IMR-90 (cell line): ENCODE measurements around the gene TENM4. TPM values are rescaled to one million over a fixed set of nuclear protein-coding genes. Genes with fewer than 3 reads are reported as not detected.

Source experiments
- ATAC-seq: fragments of 200-7000 bp; cut with Tn5 transposase; 2 replicates; pipeline ENCODE4 v1.9.1; 2020; ENCODE audit warnings: low read depth, mild to moderate bottlenecking, moderate library complexity
- BruUV-seq: library from RNA; stranded (reverse); fragments of 400-500 nt; replicated peaks from 2 replicates; lab custom pipeline; 2021; lab: Mats Ljungman, UMichigan
- CTCF ChIA-PET: fragments of 300-600 bp; formaldehyde crosslinking; extraction: SDS; loops from one replicate; lab custom pipeline; 2021; ENCODE audit warnings: antibody characterized with exemption; lab: Yijun Ruan, JAX
- POLR2A ChIA-PET: fragments of 300-600 bp; sonication (Branson Sonifier 250); formaldehyde crosslinking; loops from one replicate; lab custom pipeline; 2022; ENCODE audit warnings: antibody characterized with exemption; ENCODE audit not compliant: unreplicated experiment; lab: Charles Lee
- DNase-seq: peaks from one replicate; pipeline ENCODE4 v3.0.0; 2013
- H2AFZ ChIP-seq: replicated peaks from 2 replicates; pipeline ENCODE3; 2013; ENCODE audit warnings: low read length, mild to moderate bottlenecking; ENCODE audit not compliant: poor library complexity
- H2AK5ac ChIP-seq: 2 replicates; pipeline ENCODE4 v1.6.1; 2013; ENCODE audit warnings: low read depth, low read length, inconsistent platforms
- H2AK9ac ChIP-seq: replicated peaks from 2 replicates; pipeline ENCODE3; 2013; ENCODE audit warnings: mild to moderate bottlenecking, low read depth, low read length, moderate library complexity; ENCODE audit not compliant: poor library complexity
- H2BK120ac ChIP-seq: 2 replicates; pipeline ENCODE4 v1.6.1; 2013; ENCODE audit warnings: low read depth, low read length, inconsistent platforms
- H2BK15ac ChIP-seq: 3 replicates; pipeline ENCODE4 v1.6.1; 2013; ENCODE audit warnings: low read depth, low read length, inconsistent platforms
- H2BK20ac ChIP-seq: 2 replicates; pipeline ENCODE4 v1.6.1; 2013; ENCODE audit warnings: low read depth, mild to moderate bottlenecking, inconsistent platforms, low read length, moderate library complexity
- H2BK5ac ChIP-seq: 2 replicates; pipeline ENCODE4 v1.6.1; 2013; ENCODE audit warnings: mild to moderate bottlenecking, low read depth, low read length, inconsistent platforms; ENCODE audit not compliant: poor library complexity, severe bottlenecking
- H3K14ac ChIP-seq: replicated peaks from 2 replicates; pipeline ENCODE4 v1.6.1; 2013; ENCODE audit warnings: low read depth, low read length, inconsistent platforms
- H3K18ac ChIP-seq: 2 replicates; pipeline ENCODE4 v1.6.1; 2013; ENCODE audit warnings: low read depth, low read length, control low read depth
- H3K23ac ChIP-seq: 2 replicates; pipeline ENCODE4 v1.6.1; 2013; ENCODE audit warnings: low read depth, low read length, inconsistent platforms
- H3K27ac ChIP-seq: 2 replicates; pipeline ENCODE4 v1.5.1; 2013; ENCODE audit warnings: mild to moderate bottlenecking, control low read depth, low read length; ENCODE audit not compliant: insufficient read depth
- H3K27me3 ChIP-seq: 2 replicates; pipeline ENCODE4 v1.6.1; 2013; ENCODE audit warnings: low read length; ENCODE audit not compliant: control insufficient read depth, insufficient read depth
- H3K36me3 ChIP-seq: 2 replicates; pipeline ENCODE4 v1.6.1; 2013; ENCODE audit warnings: low read length, mixed read lengths; ENCODE audit not compliant: control insufficient read depth, insufficient read depth
- H3K4ac ChIP-seq: 2 replicates; pipeline ENCODE4 v1.6.1; 2013; ENCODE audit warnings: low read depth, low read length, inconsistent platforms
- H3K4me1 ChIP-seq: 2 replicates; pipeline ENCODE4 v1.6.1; 2013; ENCODE audit warnings: low read length, mixed read lengths; ENCODE audit not compliant: control insufficient read depth, insufficient read depth
- H3K4me2 ChIP-seq: 2 replicates; pipeline ENCODE4 v1.6.1; 2013; ENCODE audit warnings: low read depth, mild to moderate bottlenecking, control low read depth, low read length, moderate library complexity
- H3K4me3 ChIP-seq: 2 replicates; pipeline ENCODE4 v1.5.1; 2013; ENCODE audit warnings: low read depth, mild to moderate bottlenecking, control low read depth, low read length, moderate library complexity; ENCODE audit not compliant: insufficient read depth
- H3K56ac ChIP-seq: 2 replicates; pipeline ENCODE4 v1.6.1; 2013; ENCODE audit warnings: low read length, inconsistent platforms; ENCODE audit not compliant: insufficient read depth; ENCODE audit errors: extremely low read depth
- H3K79me1 ChIP-seq, 2 experiments: 2 replicates each; pipeline ENCODE4 v1.6.1; 2013; ENCODE audit warnings: low read length in 2 of 2, inconsistent platforms in 1 of 2, low read depth in 1 of 2
- H3K9ac ChIP-seq: 2 replicates; pipeline ENCODE4 v1.6.1; 2013; ENCODE audit warnings: low read depth, low read length, control low read depth
- H3K9me1 ChIP-seq: 2 replicates; pipeline ENCODE4 v1.6.1; 2013; ENCODE audit warnings: low read length, inconsistent platforms; ENCODE audit not compliant: insufficient read depth
- H3K9me3 ChIP-seq: 2 replicates; pipeline ENCODE4 v1.6.1; 2013; ENCODE audit warnings: low read length; ENCODE audit not compliant: control insufficient read depth, insufficient read depth
- H4K20me1 ChIP-seq: 2 replicates; pipeline ENCODE4 v1.6.1; 2013; ENCODE audit warnings: low read length, inconsistent platforms; ENCODE audit not compliant: insufficient read depth
- H4K5ac ChIP-seq: 2 replicates; pipeline ENCODE4 v1.6.1; 2013; ENCODE audit warnings: mild to moderate bottlenecking, low read depth, low read length, control low read depth
- H4K8ac ChIP-seq, 2 experiments: 2 replicates each; pipeline ENCODE4 v1.6.1; 2013; ENCODE audit warnings: low read depth in 2 of 2, low read length in 2 of 2, control low read depth in 1 of 2, inconsistent platforms in 1 of 2
- H4K91ac ChIP-seq: 2 replicates; pipeline ENCODE4 v1.6.1; 2013; ENCODE audit warnings: low read depth, low read length, inconsistent platforms; ENCODE audit not compliant: insufficient read depth
- CEBPB ChIP-seq: IDR thresholded peaks from 2 replicates; pipeline ENCODE4 v1.6.1; 2012; ENCODE audit warnings: low read depth, low read length, improper control_type of control experiment
- ELK1 ChIP-seq: fragments of 150-350 bp; IDR thresholded peaks from 2 replicates; pipeline ENCODE4 v1.6.1; 2016; ENCODE audit warnings: low read depth, mild to moderate bottlenecking, low read length, moderate library complexity, borderline replicate concordance
- MAFK ChIP-seq: IDR thresholded peaks from 2 replicates; pipeline ENCODE4 v1.6.1; 2012; ENCODE audit warnings: low read depth, low read length, improper control_type of control experiment
- POLR2A ChIP-seq: IDR thresholded peaks from 2 replicates; pipeline ENCODE4 v1.6.1; 2012; ENCODE audit warnings: mild to moderate bottlenecking, low read depth, low read length
- RFX5 ChIP-seq: IDR thresholded peaks from 2 replicates; pipeline ENCODE4 v1.8.0; 2012; ENCODE audit warnings: low read depth, mild to moderate bottlenecking, low read length, moderate library complexity
- SMC3 ChIP-seq: fragments of 150-350 bp; IDR thresholded peaks from 2 replicates; pipeline ENCODE4 v1.6.1; 2016; ENCODE audit warnings: low read depth, mild to moderate bottlenecking, antibody characterized with exemption, low read length, moderate library complexity
- WGBS, 2 experiments: methylation state at CpG; one replicate each; pipeline versions ENCODE4 v1.1.5 to v1.1.7; 2013; ENCODE audit warnings: missing lambda C conversion rate in 2 of 2; ENCODE audit not compliant: insufficient read length in 1 of 2; ENCODE audit errors: extremely low coverage in 2 of 2; 5-methylcytosine and 5-hydroxymethylcytosine counted together
- dilution Hi-C: fragments of 300-500 bp; cut with HindIII; formaldehyde crosslinking; loops from one replicate; pipeline ENCODE4 v1.14.3; 2018; ENCODE audit warnings: low sequenced_read_pairs; ENCODE audit not compliant: unreplicated experiment
- in situ Hi-C: fragments of 300-500 bp; cut with MboI; formaldehyde crosslinking; loops from 3 replicates; pipeline ENCODE4 v1.14.3; 2019; ENCODE audit warnings: low sequenced_read_pairs, inconsistent platforms, mixed read lengths
- intact Hi-C: fragments of 100-400 bp; cut with micrococcal nuclease; formaldehyde crosslinking; loops from 2 replicates; pipeline ENCODE4 v1.10.0; 2022
- polyA plus RNA-seq, 3 experiments: library from polyadenylated mRNA; depleted of rRNA; stranded (reverse); fragments of >200 nt; gene quantifications; 2 replicates each; pipeline ENCODE4 v1.2.3, GENCODE V29; 2012; ENCODE audit warnings: low replicate concordance in 1 of 3
- total RNA-seq: library from RNA; depleted of rRNA; stranded (reverse); fragments of >200 nt; gene quantifications from 2 replicates; pipeline ENCODE4 v1.2.3, GENCODE V29; 2012

The TENM4 gene
- total and polyA plus RNA-seq, 2 of the 4 experiments (the other 2 are of a cell fraction), result 7.4 to 9.0 TPM

DNA sequence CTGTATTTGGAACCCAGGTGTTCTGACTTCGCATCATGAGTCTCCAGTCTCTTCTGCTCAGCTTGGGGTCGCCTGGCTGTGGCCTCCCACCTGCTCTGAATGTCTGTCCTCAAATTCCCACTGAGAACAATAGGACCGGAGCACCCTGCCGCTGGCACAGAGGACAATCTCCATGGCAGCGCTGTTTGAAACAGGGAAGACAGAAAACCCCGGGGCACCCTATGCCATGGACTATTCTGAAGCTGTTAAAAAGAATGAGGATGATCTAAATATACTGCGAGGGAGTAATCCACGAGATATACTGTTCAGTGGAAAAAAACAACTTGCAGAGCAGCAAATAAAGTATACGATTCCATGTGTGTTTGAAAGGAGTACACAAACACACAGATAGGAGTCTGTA lies 450.6 kb downstream of the TENM4 start:
- ATAC-seq (no peak), DNase-seq (no peak)
- Histone ChIP-seq H3K14ac (no peak overlapping the region), H2BK5ac (no peak overlapping the region), H2BK15ac (no peak overlapping the region), H3K9me1 (no peaks in the 10 kb centered on the region; the same call in 1 of the 2 replicates), H2AK5ac (no peak overlapping the region), H2AFZ (no peak overlapping the region), H4K20me1 (no peaks in the 10 kb centered on the region), H2AK9ac (no peak overlapping the region), H3K4me2 (no peak overlapping the region), H3K79me1 (no peaks in the 10 kb centered on the region), H2BK120ac (no peak overlapping the region), H4K91ac (no peak overlapping the region), H3K9ac (no peak overlapping the region), H3K23ac (no peak overlapping the region), H3K27ac (no peak overlapping the region), H3K18ac (no peak overlapping the region), H4K5ac (no peak overlapping the region), H3K27me3 (no peaks in the 10 kb centered on the region), H4K8ac (no peak overlapping the region), H3K9me3 (no peaks in the 10 kb centered on the region), H3K4me3 (no peak overlapping the region), H3K36me3 (no peaks in the 10 kb centered on the region), H3K56ac (no peak overlapping the region), H3K4me1 (no peaks in the 10 kb centered on the region), H3K4ac (no peak overlapping the region), H2BK20ac (no peak overlapping the region)
- no TSS peak for BruUV-seq
- ChIA-PET CTCF (no interaction called here), POLR2A (no interaction called here)
- in situ Hi-C loops (no loop called here), dilution Hi-C loops (no loop called here), intact Hi-C loops (no loop called here)
- 67% methylated on average over 1 of the region's 9 CpGs; no CpG with 5 or more reads in 1 of the 2 experiments for WGBS, 2 experiments
- TF ChIP-seq CEBPB, result no peak
- no peak for TF ChIP-seq MAFK
- TF ChIP-seq SMC3, result no peak
- TF ChIP-seq ELK1, result no peak
- no peak for TF ChIP-seq POLR2A
- no peak for TF ChIP-seq RFX5
